GM18505 (cell line): ENCODE data around the gene GALNT16.

Source experiments
- ATAC-seq: cut with Tn5 transposase; IDR thresholded peaks from one replicate; pipeline ENCODE4 v1.9.1; 2021; ENCODE audit not compliant: unreplicated experiment
- POLR2A ChIP-seq: IDR thresholded peaks from 4 replicates; pipeline ENCODE4 v1.6.1; 2011; ENCODE audit warnings: borderline replicate concordance; ENCODE audit not compliant: insufficient read depth, insufficient read length; ENCODE audit errors: extremely low read depth

The GALNT16 gene

DNA sequence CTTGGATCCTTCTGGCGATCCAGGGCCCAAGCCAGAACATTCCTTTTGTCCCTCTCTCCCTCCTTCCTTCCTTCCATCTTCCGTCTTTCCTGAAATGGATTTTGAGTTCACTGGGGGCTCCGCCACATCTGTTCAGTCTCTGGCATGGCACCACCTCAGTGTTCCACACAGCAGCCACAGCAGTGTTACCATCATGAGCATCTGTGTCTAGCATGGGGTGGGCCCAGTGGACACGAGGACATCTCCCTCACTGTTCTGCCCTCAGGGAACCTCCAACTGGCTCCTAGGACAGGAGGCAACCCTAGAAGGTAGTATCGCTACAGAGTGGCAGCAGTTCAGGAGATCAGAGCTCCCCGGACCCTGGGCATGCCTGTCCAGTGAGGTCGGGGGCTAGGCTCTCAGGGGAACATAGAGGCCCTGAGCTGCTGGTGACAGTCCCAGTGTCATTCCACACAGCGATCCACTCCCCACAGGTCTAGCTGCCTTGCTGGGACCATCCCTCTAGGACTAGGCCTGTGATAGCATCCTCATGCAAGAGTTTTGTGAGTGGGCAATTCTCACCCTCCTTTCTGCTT lies 59.0 kb downstream of the GALNT16 start:
- TF ChIP-seq POLR2A: no peak
- no peak for ATAC-seq

DNA sequence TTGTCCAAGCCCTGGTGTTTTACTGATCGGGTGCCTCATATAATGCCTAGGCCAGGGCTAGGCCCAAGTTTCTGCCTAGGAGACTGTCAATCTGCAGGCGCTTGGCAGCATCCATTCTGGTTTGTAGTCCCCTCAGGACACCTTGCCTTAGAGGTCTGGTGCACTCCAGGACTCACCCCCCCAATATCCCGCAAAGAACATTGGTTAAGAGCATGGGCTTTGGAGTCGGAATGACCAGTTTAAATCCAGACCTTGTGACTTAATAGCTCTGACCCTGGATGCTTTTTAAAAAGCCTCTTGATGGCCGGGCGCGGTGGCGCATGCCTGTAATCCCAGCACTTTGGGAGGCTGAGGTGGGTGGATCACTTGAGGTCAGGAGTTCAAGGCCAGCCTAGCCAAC lies 60.0 kb downstream of the GALNT16 start:
- TF ChIP-seq POLR2A: no peak
- no peak for ATAC-seq

DNA sequence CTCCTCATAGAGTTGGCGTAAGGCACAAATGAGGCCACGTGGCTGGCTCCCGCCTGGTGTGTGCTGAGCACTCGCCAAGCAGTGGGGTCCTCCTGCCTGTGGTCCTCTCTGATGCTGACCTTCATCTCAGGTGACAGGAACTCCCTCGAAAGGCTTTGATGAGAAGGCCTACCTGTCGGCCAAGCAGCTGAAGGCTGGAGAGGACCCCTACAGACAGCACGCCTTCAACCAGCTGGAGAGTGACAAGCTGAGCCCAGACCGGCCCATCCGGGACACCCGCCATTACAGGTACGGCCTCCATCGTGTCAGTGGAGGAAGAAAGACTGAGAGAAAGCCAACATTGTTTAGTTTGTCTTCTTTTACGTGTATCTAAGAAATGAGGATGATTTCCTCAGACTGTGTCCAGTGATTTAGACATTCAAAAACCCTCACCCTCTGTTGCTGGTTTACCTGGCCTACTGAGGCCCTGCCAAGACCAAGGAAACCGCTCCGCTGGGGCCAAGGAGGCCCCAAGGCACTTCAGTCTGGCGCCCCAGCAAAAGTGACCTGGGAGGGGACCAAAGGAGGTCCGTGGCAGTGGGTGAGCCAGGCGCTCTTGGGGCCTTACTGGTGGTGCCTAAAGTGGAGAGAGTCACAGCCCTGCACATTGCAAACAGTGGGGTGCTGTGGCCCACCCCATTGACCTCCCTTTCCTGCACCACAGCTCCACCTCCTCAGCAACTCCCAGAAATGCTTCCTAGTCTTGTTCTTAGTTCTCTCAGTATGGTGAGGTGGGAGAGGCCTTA lies 60.8 kb downstream of the GALNT16 start:
- ATAC-seq: no peak

DNA sequence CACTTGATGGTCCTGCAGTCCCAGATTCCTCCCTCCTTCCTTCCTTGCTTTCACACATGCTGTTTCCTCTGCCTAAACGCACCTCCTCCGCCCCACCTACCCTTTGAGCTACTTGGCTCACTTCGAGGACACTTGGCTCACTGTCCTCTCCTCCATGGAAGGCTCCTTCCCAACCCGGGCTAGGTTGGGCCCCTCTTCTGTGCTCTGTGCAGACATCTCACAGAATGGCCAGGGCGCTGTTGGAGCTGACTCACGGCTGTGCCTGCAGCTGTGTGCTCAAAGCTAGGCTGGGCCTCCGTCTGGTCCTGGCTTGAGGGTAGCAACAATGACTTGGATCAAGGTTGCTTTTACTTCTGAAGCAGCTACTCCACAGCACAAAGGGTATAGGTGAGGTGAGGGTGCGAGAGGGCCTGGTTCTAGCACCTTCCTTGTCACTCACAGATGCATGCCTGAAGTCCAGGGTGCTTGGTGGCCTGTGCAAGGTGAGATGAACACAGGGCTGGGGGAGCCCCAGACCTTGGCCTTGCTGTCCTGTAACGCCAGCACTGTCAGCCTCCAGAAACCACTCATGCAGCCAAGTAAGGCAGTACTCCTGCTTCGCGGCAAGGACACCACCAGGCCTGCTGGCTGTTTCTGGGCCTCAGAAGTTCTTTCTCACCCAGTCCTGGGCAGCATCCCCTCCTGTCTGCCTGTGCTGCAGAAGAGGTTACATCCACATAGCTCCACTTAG lies 61.8 kb downstream of the GALNT16 start:
- ATAC-seq: no peak
- no peak for TF ChIP-seq POLR2A

More for the DNA sequence above, 60.8 kb downstream of the GALNT16 start:
- no peak for TF ChIP-seq POLR2A

DNA sequence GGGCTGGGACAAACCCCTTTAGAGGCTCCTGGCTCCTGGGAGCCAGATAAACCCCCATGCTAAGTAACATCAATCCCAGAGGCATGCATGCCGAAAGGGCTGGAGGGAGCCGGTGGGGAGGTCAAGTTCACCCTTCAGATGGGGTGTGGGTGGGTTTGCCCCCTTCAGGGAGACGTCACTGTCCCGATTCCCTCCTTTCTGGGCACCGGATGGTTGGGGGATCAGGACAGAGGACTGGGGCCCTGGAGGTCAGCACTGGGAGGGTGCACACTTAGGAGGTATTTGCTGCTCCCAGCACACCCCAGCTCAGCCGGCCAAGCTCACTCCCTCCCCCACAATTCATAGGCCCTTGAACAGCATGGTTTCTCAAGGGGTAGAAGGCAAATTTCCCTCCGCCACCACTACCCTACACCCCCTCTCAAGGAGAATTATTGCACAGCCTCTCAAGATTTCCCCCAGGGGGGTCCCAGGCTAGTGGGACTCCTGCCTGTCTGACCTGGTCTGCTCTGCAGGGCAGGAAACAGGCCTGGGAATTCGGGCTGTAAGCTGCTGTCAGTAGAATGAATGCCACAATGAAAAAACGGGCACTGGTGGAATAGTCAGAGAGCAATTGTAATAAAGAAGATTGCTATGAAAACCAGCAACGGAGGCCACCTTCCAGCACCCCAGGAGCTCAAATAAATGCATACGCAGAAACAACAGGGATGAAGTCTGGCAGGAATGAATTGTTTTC lies 63.5 kb downstream of the GALNT16 start:
- TF ChIP-seq POLR2A: no peak
- ATAC-seq: no peak

DNA sequence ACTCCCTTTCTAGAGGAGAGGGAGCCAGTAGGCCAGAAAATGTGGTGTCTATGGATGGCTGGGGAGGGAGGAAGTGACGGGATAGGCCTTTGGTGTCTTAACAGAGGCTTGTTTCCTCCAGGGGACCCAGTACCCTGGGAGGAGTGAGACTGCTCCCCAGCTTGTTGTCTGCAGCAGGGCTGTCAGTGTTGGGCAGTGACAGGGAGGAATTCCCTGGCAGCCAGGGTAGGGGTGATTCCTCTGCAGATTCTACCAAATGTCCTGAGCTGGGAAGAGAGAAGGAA lies 64.0 kb downstream of the GALNT16 start:
- TF ChIP-seq POLR2A: no peak
- ATAC-seq: no peak

DNA sequence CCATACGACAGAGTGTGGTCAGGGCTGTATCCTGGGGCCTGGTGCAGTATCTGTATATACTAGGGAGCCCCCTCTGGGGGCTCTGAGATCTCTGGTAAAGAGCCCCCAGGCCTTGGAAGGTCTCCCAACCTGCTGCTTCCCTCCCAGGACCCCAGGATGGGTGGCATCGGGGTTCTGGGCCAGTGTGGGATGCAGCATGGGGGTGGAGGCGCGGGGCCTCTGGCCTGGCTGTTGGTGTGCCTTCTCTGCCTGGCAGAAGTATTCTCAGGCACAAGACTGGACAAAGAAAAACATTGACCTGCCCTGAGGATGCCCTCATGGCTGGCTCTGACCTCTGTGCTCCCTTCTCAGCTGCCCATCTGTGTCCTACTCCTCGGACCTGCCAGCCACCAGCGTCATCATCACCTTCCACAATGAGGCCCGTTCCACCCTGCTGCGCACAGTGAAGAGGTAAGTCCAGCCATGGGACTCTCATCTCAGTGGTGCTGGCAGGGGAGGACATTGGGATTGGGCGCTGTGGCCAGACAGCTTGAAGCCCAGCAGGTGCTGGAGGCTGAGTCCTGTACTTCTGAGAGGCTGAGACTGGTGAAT lies 64.5 kb downstream of the GALNT16 start:
- no peak for ATAC-seq

DNA sequence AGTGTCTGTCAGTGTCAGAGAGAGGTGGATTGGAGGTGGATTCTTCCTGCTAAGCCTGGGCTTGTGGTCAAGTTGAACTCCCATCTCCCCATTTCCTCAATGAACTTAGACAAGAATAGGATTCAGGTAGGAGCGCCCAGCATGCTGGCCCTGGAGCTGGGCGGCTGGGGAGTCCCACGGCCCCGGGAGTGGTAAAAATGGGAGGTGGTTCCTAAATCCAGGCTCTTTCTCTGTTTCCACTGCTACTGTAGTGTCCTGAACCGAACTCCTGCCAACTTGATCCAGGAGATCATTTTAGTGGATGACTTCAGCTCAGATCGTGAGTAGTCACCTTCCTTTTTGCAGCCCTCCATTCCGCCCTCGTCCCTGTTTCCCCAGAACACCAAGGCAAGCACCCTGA lies 65.1 kb downstream of the GALNT16 start:
- no peak for ATAC-seq
- TF ChIP-seq POLR2A: no peak

More for the DNA sequence above, 64.5 kb downstream of the GALNT16 start:
- no peak for TF ChIP-seq POLR2A

DNA sequence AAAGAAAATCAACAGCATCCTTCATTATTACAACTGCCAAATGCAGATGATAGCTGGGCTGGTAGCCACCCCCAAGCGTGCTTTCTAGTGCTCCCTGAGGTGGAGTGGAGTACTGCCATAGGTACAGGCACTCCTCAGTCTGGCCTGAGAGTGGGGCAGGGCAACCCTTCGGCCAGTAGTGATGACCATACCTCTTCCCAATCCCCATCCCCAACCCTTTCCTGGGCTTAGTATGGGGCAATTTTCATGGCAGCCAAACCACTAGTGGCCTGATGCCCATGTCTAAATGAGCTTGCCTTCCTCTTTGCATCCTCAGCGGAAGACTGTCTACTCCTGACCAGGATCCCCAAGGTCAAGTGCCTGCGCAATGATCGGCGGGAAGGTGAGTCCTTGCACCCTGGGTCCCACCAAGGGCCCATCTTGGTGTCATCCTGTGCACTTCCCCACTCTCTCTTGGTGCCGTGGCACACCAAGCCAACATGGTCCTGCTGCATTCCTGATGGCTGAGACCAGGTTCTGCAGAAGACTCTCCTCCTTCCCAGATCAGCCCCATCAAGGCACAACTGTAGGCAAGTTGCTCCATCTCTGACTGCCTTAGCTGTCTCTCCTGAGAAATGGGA lies 65.8 kb downstream of the GALNT16 start:
- no peak for ATAC-seq
- TF ChIP-seq POLR2A: no peak

DNA sequence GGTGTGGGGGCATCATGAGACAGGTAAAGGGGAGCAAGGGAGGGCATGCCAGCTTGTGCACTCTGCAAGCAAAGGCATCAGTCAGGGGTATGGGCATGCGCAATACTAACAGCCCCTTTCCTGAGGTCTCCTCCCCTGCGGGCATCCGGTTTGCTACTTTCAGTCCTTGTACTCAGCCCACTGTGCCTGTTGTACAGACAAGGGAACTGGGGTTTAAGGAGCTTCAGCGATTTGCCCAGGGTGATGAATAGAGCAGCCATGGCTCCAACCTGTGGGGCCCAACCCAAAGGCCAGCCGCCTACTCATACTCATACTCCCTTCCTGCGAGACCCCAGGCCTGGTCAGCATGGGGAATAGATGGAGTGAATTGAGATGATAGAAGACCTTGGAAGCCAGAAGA lies 66.7 kb downstream of the GALNT16 start:
- ATAC-seq: no peak
- no peak for TF ChIP-seq POLR2A

DNA sequence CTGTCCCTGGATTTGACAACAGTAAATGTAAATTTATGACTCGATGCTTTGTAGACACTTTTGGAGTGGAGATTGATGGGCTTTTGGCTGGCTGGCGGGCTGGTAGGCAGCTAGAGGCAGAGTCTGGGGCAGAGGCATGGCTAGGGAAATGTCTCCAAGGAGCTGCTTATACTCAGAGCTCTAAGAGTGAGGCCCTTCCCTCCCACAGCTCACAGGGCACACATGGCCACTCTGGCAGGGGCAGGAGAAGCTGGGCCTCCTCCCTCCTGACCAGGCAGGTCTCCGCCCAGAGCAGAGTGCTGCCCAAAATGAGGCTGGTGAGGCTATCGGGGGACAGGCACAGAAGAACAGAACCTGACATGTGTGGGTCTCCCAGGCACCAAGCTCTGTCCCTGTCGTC lies 67.5 kb downstream of the GALNT16 start:
- no peak for TF ChIP-seq POLR2A
- no peak for ATAC-seq

DNA sequence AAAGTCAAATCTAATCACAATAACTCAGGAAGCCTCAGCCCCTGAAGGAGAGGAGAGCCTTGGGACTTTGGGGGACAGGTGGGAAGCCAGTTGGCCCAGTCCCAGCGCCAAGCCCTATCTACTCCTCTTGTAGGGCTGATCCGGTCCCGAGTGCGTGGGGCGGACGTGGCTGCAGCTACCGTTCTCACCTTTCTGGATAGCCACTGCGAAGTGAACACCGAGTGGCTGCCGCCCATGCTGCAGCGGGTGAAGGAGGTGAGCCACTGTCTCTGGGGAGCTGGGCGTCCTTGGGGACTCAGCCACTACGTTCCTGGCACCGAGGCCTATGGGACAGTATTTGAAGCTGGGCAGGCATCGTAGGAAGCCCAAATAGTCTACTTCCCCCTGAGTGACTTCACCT lies 68.4 kb downstream of the GALNT16 start:
- no peak for TF ChIP-seq POLR2A
- no peak for ATAC-seq

DNA sequence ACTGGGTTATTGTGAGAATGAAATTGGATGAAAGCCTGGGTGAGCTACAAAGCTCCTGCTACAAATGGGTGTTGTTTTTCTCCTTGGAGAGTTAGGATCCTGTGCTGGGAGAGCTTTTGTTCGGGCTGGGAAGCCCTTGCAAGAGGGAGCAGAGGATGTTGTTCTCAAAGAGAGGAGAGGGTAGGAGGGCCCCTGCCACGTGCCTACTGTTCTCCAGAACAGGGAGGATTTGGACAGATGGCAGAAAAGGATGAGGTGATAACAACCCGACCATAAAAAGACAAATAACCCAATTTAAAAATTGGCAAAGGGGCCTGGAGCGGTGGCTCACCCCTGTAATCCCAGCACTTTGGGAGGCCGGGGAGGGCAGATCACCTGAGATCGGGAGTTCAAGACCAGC lies 68.8 kb downstream of the GALNT16 start:
- ATAC-seq: no peak
- TF ChIP-seq POLR2A: no peak
